Hindlimb muscle (tissue), 1 donor: ENCODE data around the gene SCIN. TPM values are rescaled to one million over a fixed set of nuclear protein-coding genes. Genes with fewer than 3 reads are reported as not detected.
"Not testable (repeated sequence)": the region's sequence is repeated elsewhere in the genome, so short reads cannot be mapped to it uniquely, and the experiment has no call there.

ENCODE experiments used
- DNase-seq: peaks from one replicate; pipeline ENCODE4 v3.0.0-alpha.2; 2013
- polyA plus RNA-seq: library from polyadenylated mRNA; unstranded; fragments of 120-200 nt; gene quantifications from one replicate; pipeline ENCODE4 v1.2.1, GENCODE V29; 2013; ENCODE audit not compliant: insufficient read length

SCIN gene
- polyA plus RNA-seq = 0.80 TPM

DNA sequence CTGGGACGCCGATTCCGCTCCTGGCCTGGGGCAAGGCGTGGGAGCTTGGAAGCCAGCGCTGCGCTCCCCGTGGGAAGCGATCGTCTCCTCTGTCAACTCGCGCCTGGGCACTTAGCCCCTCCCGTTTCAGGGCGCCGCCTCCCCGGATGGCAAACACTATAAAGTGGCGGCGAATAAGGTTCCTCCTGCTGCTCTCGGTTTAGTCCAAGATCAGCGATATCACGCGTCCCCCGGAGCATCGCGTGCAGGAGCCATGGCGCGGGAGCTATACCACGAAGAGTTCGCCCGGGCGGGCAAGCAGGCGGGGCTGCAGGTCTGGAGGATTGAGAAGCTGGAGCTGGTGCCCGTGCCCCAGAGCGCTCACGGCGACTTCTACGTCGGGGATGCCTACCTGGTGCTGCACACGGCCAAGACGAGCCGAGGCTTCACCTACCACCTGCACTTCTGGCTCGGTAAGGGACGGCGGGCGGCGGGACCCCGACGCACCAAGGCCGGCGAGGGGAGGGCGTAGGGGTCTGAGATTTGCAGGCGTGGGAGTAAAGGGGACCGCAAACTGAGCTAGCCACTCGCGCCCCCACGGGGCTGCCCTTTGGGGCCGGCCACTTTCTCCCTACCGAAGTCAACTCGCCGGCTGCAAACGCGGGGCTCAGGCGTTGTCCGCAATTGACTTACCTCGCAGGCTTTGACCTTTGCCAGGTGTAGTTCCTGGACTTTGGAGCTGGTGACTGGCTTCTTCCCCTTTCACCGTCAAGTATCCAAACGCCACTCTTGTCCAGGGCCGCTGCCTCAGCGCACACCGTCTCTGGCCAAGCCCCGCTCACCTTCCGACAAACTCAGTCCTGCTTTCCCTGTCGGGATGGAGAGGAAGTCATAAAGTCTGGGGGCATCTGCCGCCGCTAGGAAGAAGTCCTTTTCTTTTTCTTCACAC, at the start of gene SCIN:
SCIN (plus strand) TSS at position 187 of the 928 bp plus-strand sequence; CDS start at position 254, 67 bp downstream.
- DNase-seq = no peak

DNA sequence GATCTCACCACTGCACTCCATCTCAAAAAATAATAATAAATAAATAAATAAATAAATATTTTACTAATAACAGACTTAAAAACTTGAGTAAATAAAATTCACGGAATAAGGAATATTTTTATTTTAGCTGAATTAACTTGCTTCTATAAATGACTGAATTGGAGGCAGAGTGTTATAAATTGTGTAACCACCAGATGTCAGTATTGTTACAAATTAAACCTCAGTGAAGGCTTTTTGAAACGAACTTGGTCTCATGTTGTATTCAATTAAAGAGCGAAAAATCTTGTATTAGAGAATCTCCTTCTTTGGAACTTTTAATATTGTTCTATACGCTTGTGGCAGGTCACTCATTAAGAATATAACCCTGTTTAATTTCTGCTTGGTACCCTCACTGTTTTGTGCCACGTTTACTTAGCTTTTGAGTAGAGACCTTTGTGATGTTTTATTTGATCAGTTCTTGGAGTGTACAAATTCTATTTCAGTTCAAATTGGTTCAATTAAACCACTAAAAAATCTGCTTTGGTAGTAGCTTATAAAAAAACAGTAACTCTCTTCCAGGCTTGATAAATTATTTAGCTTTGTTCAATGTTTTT, 45.6 kb upstream of the SCIN start:
- DNase-seq = peak; percentile 38

DNA sequence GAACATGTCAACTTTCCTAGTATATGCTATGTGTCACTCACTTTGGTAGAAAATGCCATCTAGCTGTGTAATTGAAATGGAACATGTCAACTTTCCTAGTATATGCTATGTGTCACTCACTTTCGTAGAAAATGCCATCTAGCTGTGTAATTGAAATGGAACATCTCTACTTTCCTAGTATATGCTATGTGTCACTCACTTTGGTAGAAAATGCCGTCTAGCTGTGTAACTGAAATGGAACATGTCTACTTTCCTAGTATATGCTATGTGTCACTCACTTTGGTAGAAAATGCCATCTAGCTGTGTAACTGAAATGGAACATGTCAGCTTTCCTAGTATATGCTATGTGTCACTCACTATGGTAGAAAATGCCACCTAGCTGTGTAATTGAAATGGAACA, 43.8 kb upstream of the SCIN start:
- not testable (repeated sequence) for DNase-seq

DNA sequence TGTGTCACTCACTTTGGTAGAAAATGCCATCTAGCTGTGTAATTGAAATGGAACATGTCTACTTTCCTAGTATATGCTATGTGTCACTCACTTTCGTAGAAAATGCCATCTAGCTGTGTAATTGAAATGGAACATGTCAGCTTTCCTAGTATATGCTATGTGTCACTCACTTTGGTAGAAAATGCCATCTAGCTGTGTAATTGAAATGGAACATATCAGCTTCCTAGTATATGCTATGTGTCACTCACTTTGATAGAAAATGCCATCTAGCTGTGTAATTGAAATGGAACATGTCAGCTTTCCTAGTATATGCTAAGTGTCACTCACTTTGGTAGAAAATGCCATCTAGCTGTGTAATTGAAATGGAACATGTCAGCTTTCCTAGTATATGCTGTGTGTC, 42.9 kb upstream of the SCIN start:
- not testable (repeated sequence) for DNase-seq

DNA sequence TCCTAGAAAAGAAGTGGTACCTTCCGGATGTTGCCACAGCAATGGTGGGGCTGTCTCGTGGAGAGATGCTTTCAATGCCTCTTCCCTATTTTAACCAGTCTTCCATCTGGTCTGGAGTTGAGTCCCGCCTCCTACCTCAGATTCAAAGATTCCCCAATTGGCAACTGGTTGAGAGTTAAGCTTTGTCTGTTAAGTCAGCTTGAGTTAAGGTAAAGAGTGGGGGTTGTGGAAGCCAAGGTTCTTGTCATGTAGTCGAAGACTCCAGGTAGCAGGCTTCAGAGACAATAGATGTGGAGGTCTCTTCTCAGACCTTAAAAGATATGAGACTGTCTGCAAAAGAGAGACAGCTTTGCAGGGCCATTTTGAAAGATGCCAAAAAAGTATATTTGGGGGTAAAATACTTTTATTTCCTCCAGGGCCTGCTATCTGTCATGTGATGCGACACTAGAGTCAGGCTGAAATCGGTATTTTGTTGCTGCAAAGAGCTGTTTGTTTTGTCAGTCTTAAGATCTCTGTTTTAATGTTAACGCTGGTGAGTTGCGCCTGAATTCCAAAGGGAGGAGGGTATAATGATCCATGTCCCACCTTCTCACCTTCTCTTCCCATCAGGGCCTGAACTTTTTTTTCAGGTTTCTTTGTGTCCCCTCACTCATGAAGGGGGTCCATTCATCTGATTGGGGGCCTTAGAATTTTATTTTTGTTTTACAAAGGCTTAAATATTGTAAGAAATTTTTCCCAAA, 40.4 kb upstream of the SCIN start:
- no peak for DNase-seq

DNA sequence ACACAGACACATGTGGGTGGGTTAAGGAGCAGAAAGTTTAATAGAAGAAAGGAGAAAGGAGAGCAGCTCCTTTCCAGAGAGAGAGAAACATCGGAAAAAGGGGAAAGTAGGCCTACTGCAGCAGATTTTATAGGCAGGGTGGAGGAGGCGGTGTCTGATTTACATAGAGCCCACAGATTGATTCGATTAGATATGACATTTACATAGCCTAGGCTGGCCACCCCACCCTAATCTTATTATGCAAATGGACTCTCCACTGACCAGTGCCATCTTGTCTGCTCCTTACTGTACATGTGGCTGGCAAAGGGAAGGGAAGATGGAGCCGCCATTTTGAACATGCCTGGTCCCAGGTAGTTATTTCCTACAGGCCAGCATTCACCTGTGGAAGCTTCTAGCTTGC, 38.7 kb upstream of the SCIN start:
- DNase-seq = no peak

DNA sequence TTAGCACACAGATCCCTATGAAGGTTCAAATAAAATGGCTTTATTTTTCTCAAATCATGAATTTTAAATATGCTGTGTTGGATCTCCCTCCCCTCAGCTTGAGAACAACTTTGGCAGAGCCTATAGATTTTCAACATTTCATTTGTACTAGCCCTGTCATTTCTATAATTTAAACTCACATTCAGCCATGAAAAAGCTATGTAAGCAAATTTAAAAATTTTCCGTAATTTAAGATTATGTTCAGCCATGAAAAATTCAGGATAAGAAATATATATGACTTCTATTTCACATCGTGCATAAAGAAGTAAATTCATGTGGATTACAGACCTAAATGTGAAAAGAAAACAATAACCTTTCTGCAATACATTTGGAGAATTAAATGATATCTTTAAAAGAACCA, 36.5 kb upstream of the SCIN start:
- no peak for DNase-seq

DNA sequence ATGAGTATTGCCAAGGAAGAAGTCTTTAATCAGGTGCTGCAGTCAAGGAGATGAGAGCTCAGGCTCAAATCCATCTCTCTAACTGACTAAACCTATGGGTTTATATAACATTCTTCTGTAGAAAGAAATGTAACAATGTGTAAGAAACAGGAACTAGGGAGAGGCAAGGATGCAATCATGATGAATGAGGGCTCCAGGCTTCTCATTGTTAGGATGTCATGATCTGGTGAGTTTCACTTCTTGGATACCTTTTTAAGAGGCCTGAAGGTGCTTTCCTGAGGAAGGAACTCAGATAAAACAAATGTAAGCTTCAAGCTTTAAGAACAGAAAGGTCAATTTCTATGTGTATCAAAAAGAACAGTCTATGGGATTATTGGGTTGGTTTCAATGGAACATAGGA, 30.8 kb upstream of the SCIN start:
- no peak for DNase-seq

DNA sequence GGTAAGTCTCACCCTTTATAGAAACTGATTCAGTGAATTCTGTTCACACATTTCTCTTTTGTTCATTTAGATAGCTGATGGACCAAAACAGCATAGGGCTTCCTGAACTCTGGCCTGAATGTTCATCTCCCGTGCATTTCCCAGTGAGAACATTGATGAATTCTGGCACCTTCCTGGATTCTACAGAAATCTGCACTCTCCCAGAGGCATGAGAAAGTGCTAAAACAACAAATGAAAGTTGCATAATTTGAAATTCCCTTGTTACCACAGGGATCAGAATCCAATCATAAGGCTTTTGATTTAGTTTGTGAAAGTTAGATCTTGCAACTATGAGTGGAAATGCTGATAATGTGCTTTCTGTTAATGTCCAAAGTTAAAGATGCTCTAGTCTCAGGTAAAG, 29.7 kb upstream of the SCIN start:
- DNase-seq = no peak

DNA sequence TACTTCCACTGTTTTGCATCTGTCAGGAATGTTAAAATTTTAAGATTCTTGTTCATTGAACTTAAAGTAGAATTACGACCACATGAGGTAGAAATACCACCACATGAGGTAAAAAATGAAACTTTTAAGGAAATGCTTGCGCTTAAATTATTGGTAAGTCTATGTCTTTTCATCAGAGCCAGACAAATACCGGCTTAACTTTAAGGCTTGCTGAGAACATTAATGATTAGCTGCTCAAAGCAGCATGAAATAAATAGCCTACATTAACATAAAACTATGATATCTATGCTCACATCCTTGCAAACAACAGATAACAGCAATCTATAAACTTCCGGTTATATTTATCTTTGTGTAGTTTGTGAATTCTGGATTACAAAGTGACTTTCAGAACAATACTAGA, 26.9 kb upstream of the SCIN start:
- no peak for DNase-seq

DNA sequence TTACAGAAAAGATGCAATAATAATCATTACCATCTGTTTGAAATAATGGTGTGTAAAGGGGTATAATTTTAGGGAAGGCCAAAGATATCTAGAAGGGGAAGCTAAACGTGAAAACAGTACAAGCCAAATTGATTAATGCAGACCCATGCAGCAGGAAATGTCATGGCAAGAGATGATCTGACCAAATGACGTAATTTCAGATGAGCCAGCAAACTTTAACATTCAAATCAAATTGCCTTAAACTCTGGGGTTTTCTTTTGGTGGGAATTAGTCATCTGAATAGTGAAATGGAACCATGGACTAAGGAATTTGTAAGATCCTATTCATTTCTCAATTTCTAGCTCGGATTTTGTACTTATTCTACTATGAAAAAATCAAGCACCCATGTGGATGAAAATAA, 21.4 kb upstream of the SCIN start:
- no peak for DNase-seq

DNA sequence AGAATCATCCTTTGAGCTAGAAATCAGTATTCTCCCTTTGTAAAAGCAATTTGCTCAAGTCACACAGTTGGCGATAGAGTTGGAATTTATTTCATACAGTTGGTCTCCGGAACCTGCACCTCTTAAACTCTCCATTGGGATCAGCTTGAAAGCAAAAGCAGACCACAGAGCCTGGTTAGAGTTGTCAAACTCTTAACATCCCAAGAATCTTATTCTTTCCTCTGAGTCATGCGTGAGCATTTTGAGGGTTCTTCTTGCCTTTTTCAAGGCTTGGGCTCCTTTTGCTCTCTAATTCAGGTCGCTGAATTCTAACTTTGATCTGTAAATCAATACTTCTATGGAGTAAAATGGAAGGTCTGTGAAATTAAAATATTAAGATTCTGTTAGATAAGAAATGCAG, 19.6 kb upstream of the SCIN start:
- DNase-seq = no peak

DNA sequence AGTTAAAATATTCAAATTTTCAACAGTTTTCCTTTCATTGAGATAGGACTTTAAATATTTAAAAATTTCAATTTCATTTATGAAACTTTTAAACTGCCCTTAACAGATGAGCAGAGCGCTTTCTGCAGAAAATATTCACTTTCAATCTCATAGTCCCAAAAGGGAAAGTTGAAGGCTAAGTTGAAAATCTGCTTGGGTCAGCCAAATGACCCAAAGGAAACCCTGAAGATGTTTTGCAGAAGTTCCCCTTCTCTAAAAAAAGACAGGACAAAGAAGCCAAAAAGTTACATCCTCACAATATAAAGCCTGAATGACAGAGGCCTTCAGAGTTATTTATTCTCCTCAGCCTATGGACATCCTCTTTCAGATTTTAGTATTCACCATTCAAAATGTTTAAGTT, 17.6 kb upstream of the SCIN start:
- no peak for DNase-seq

DNA sequence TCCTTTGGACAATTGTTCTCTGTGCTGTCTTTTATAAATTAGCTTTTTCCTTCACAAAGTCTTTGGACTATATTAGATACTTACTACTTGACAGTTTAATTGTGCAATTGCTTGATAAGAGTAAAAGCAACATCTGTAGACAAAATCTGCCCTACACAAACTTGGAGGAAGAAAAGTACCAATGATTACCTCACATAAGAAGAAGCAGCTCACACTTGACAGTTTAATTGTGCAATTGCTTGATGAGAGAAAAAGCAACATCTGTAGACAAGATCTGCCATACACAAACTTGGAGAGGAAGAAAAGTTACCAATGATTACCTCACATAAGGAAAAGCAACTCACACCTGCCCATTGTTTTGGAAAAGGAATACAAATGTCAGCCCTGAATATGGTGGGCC, 17.1 kb upstream of the SCIN start:
- no peak for DNase-seq

DNA sequence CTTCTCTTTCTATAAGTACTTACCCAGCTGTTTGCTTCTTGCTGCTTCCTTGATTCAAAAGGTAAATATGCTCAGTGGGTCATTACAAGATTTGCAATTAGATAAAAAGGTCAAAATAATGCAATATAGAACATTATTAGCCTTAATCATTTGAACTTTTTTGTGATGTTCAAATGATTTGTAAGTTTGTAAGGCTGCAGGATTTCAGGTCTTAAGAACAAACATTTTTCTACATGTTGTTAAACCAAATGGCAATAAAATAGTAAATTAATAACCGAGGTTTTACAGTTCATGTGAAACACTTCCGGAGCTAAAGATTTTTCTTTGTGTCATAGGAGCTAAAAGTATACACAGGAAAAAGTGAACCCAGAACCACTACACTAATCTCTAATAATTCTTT, 16.2 kb upstream of the SCIN start:
- DNase-seq = no peak

DNA sequence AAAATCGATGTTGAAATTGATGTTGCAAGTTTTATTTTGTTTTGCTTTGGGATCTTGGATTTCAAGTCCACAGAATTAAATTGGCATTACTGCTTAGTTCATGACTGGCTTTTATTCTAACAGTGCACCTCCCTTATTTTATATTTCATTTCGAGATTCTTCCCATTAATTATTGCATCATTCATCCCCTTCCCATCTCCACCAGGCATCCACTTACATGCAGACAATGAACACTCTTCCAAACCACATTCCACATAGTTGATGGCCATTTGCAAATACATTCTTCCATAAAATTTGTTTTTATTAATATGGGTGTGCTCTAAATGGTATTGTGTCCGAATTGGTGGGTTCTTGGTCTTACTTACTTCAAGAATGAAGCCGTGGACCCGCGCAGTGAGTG, 15.6 kb upstream of the SCIN start:
- DNase-seq = no peak

DNA sequence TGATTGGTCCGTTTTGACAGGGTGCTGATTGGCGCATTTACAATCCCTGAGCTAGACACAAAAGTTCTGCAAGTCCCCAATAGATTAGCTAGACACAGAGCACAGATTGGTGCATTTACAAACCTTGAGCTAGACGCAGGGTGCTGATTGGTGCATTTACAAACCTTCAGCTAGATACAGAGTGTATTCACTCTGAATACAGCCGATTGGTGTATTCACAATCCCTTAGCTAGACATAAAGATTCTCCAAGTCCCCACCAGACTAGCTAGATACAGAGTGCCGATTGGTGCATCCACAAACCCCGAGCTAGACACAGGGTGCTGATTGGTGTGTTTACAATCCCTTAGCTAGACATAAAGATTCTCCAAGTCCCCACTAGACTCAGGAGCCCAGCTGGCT, 14.8 kb upstream of the SCIN start:
- not testable (repeated sequence) for DNase-seq

DNA sequence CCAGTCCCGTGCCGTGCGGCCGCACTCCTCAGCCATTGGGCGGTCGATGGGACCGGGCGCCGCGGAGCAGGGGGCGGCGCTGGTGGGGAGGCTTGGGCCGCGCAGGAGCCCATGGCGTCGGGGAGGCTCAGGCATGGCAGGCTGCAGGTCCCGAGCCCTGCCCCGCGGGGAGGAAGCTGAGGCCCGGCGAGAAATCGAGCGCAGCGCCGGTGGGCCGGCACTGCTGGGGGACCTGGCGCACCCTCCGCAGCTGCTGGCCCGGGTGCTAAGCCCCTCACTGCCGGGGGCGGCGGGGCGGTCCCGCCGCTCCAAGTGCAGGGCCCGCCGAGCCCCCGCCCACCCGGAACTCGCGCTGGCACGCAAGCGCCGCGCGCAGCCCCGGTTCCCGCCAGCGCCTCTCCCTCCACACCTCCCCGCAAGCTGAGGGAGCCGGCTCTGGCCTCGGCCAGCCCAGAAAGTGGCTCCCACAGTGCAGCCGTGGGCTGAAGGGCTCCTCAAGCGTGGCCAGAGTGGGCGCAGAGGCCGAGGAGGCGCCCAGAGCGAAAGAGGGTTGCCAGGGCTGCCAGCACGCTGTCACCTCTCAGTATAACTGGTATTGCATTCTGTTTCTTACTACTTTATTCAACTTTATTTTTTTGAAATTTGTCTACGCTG, 14.3 kb upstream of the SCIN start:
- not testable (repeated sequence) for DNase-seq

DNA sequence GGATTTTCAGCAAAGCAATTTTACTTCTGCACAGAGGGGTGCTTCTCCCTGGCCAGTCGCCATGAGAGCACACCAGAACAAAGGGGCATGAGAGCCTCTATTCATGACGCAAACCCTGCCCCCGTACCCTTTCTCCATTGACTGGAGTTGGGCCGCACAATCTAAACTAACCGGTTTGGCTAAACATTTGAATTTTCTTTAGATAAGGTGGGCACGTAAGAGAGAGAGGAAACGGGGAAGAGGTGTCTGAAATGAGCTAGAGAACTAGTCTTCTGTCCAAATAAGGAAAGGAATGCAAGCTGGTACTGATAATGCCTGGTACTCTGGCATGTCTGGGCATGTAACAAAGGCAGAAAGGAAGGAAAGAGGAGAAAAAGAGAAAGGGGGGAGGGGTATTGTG, 13.2 kb upstream of the SCIN start:
- no peak for DNase-seq

DNA sequence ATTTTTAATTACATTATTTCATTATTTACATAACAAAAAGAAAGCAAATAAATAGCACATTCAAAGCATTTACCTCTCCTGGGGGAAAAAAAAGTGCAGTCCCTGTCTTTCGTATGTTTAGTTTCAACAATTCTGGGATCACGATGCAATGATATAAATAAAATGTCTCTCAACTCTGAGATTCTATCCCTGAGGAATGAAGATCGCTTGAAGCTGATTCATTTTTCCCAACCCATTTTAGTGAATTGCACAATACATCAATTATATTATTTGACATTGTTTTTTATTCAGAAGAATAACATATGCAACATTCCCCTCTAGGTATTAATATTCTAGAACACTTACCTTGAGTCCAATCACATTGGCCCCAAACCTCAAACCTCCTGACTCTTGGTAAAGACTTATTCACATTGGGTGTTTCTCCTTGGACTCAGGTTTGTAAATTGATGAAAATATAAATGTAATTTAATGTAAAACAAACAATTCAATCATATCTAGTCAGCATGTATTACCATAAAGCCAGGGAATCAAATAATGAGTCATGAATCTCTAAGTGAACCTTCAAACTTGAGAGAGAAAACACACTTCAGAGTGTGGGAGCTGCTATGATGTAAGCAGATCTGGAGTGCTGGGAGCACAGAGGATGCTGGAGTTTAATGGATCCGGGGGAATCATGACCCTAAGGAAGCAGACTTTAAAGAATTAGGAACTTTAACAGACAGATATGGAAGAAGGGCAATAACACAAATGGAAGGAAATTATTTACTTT, 5.3 kb upstream of the SCIN start:
- DNase-seq = no peak

DNA sequence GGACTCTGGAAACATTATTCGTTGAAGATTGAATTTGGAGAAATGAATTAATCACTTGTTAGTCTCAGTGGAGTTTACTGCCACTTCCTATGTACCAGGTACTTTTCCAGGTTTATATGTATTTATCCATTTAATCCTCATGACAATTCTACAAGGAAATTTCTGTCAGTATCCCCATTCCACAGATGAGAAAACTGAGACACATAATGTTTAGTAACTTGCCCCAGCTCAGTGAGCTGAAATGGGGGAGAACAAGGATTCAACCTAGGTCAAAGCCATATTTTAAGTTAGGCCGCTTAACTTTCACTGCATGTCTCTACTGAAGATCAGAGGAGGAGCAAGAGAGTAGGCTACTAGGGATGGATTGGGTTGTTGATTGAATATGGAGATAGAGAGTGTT, 4.6 kb upstream of the SCIN start:
- DNase-seq = no peak

DNA sequence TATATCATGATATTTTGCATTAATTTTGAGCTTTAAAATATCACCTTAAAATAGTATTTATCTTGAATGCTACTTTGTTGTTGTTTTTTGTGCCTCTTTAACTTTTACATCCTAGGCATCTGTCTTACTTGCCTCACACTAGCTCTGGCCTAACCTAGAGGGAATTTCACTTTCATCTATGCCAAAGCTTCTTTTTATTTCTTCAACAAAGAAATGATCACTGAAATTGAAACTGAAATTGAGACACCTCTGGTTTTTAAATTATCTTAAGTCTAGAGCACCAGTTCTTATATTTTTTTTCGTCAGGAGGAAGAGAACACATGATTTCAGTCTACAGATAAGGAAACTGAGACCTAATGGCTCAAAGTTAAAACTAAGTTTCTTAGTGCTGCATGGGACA, 3.5 kb upstream of the SCIN start:
- no peak for DNase-seq
